GM06990 (cell line): ENCODE results near the gene SLC12A8.

ENCODE experiments used
- DNase-seq: peaks from one replicate; pipeline ENCODE4 v3.0.0-alpha.2; 2011; ENCODE audit not compliant: insufficient read length; ENCODE audit errors: extremely low read depth
- H3K27me3 ChIP-seq: replicated peaks from 2 replicates; pipeline ENCODE4 v1.6.0; 2011; ENCODE audit warnings: low read length; ENCODE audit not compliant: control insufficient read depth, insufficient read depth
- H3K36me3 ChIP-seq: 2 replicates; pipeline ENCODE4 v1.5.1; 2011; ENCODE audit warnings: low read length; ENCODE audit not compliant: control insufficient read depth, insufficient read depth
- H3K4me3 ChIP-seq: replicated peaks from 2 replicates; pipeline ENCODE4 v1.5.1; 2011; ENCODE audit warnings: low read depth, mild to moderate bottlenecking, control low read depth, low read length
- TF ChIP-seq, protein P1 (sequence below): IDR thresholded peaks from 2 replicates; pipeline ENCODE4 v1.5.1; 2011; ENCODE audit warnings: low read length, control low read depth, mild to moderate bottlenecking, inconsistent platforms; ENCODE audit not compliant: insufficient read depth, poor library complexity, severe bottlenecking

Gene SLC12A8

DNA sequence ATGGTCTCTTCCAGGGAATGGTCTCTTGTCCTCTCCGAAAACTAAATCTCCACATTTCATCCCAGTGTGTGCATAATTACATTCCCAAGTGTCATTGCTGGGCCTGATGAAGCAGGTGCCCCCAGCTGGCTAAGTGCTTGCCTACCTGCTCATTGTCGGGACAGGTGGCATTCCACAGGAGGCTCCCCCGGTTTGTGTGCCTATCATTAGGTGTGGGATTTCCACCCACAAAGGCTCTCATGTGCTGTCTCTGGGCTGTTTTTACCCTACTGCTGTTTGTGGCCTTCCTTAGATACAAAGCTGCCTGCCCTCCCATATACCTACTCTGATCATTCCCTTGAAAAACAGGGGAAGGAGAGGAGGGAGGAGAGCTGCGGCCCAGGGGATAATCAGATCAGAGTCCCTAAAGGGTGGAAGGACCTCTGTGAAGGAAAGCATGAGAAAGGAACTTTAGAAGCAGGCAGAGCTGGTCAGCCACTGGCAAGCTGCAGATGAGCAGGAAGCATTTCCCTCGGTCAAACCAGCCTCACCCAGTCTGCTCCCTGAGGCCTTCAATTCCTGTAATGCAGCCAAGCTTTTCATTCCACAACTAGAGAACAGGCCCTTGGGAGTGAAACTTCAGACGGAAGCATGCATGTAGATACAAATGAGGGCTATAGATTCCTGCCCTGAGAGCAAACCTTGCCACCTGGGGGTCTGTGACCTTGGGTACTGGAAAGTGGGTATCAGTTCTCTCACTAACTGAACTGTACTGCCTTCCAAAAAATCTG, 96.1 kb downstream of the SLC12A8 start:
- no peak overlapping the region for H3K4me3 ChIP-seq
- TF ChIP-seq, protein P1, sequence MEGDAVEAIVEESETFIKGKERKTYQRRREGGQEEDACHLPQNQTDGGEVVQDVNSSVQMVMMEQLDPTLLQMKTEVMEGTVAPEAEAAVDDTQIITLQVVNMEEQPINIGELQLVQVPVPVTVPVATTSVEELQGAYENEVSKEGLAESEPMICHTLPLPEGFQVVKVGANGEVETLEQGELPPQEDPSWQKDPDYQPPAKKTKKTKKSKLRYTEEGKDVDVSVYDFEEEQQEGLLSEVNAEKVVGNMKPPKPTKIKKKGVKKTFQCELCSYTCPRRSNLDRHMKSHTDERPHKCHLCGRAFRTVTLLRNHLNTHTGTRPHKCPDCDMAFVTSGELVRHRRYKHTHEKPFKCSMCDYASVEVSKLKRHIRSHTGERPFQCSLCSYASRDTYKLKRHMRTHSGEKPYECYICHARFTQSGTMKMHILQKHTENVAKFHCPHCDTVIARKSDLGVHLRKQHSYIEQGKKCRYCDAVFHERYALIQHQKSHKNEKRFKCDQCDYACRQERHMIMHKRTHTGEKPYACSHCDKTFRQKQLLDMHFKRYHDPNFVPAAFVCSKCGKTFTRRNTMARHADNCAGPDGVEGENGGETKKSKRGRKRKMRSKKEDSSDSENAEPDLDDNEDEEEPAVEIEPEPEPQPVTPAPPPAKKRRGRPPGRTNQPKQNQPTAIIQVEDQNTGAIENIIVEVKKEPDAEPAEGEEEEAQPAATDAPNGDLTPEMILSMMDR = no peak
- H3K27me3 ChIP-seq = no peaks in the 10 kb centered on the region
- H3K36me3 ChIP-seq = no peaks in the 10 kb centered on the region
- no peak for DNase-seq

DNA sequence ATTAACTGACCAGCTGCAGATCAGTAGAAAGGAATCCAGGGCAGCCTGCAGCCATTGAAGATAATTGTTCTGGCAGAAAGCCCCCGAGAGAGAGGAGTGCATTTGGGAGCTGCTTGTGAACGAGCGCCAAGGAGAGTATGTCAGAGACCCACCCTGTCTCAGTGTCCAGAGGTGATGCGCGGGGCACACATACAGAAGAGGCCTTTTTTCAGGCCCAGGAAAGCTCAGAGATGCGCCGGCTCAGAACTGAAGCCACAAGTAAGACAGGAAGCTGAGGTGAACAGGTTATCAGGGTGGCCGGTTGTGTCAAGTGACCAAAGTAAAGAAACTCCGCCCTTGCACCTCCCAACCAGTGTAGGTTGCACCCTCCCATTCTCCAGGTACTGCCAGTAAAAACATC, 96.9 kb downstream of the SLC12A8 start:
- no peak for DNase-seq
- Histone ChIP-seq H3K36me3 (no peaks in the 10 kb centered on the region), H3K4me3 (no peak overlapping the region), H3K27me3 (no peaks in the 10 kb centered on the region)
- TF ChIP-seq, protein P1 = no peak

DNA sequence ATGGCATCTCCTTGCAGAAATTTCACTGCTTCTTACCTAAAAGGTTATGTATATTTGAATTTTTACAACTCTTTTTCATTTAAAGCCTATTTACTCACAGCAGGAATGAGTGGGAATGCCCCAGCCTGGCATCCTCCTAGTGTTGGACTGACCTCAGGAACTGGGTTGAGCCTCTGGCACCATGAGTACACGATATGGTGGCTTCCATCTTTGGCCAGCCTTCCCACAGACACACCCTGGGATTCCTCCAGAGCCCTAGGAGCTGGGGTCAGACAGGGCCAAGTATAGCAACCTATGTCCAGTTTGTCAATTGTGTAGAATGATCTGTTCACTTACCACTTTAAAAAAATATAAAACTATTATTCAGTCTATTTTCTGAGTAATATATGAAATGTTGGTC, 99.6 kb downstream of the SLC12A8 start:
- TF ChIP-seq, protein P1 = no peak
- Histone ChIP-seq H3K4me3 (no peak overlapping the region), H3K36me3 (no peaks in the 10 kb centered on the region), H3K27me3 (no peaks in the 10 kb centered on the region)
- no peak for DNase-seq

DNA sequence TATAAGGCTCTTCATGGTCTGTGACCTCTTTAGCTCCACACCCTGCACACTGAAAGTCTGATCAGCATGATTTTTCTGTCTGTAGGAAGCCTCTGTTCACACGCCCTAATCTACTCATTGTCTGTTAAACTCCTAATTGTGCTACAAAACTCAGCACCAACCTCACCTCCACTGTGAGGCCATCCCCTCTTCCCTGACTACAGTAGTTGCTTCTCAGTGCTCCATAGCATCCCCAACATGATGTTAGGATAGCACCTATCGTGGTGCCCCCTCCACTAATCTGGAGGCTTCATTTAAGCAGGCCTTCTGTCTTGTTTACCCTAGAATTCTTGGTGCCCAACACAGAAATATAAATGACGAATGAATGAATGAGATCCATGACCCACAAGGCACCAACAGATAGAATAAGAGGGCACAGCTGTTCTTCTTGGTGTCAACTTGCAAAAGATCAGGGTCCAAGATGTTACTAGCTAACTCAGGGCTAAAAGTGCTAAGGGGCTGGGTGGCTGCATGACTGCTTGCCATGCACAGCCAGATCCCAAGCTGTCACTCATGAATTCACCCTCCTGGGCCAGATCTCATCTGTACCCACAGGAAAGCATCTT, 101.6 kb downstream of the SLC12A8 start:
- H3K27me3 ChIP-seq = no peaks in the 10 kb centered on the region
- no peak overlapping the region for H3K4me3 ChIP-seq
- no peaks in the 10 kb centered on the region for H3K36me3 ChIP-seq
- TF ChIP-seq, protein P1 = no peak
- DNase-seq = no peak

DNA sequence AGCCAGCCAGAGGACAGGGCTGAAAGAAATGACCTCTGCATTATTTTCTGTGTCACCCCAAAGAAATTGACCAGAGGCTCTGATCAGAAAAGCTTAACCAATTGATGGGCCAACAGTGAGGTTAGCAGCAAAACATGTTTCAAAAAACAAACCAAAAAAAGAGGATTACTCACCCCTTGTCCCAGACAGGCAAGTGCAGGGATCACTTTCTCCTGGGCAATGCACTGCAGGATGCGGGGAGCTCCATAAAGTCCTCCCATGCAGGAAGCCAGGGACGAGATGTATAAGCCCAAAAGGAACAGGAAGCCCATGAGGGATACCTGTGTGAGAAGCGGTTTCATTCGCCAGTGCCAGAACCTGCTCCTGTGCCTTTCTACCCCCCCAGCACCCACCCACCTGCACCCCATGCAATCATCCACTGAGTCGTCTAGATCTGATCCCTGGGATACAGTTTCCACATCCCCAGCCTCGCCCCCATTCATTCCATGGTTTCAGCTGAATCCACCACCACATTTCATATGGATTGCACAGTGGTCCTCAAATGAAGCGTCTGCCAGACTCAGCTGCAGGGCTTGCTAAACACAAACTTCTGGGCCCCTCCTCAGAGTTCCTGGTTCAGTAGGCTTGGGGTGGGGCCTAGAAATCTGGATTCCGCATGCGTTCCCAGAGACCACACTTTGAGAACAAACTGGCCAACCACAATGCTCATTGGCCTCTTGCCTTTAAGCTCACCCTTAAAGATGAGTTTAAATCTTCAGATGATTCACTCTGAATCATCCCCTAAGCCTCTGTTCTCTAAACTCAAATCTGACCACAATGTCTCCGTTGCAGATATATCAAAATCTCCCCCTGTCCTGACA, 102.3 kb downstream of the SLC12A8 start:
- DNase-seq = no peak
- no peaks in the 10 kb centered on the region for H3K27me3 ChIP-seq
- TF ChIP-seq, protein P1 = no peak

More for the DNA sequence above, 102.3 kb downstream of the SLC12A8 start:
- no peak overlapping the region for H3K4me3 ChIP-seq
- H3K36me3 ChIP-seq = no peaks in the 10 kb centered on the region
